Measurements from ENCODE around the gene CAV3.

- TF ChIP-seq CTCF (IDR thresholded peaks at IDR 0.05; ENCODE audit: low read depth, low read length) (no peak), EZH2phosphoT487 (IDR thresholded peaks at IDR 0.05; ENCODE audit: low read depth) (no peak)
Measured at GRCh38 chr3:8760091-8760490, 26.5 kb downstream of the CAV3 start.

Data from OCI-LY3 (cell line).